OCI-LY1 (cell line): ENCODE data around the gene REEP6.

ENCODE experiments used
- H2AFZ ChIP-seq: fragments of 200-600 bp; sonication (generic), shearing (Covaris generic); 2 replicates; pipeline ENCODE4 v1.6.0; 2014; ENCODE audit warnings: antibody characterized with exemption, mild to moderate bottlenecking, low read length
- H3F3A ChIP-seq: fragments of 200-600 bp; sonication (generic), shearing (Covaris generic); 2 replicates; pipeline ENCODE4 v1.6.0; 2014; ENCODE audit warnings: mild to moderate bottlenecking, antibody characterized with exemption, low read length, moderate library complexity; ENCODE audit not compliant: insufficient read depth
- H3K27ac ChIP-seq: fragments of 200-600 bp; sonication (generic); 2 replicates; pipeline ENCODE4 v1.5.1; 2014; ENCODE audit warnings: low read length, mixed run types, mild to moderate bottlenecking, low read depth; ENCODE audit not compliant: poor library complexity, severe bottlenecking
- H3K27me3 ChIP-seq: fragments of 200-600 bp; sonication (generic); 2 replicates; pipeline ENCODE4 v1.6.0; 2014; ENCODE audit warnings: antibody characterized with exemption, mild to moderate bottlenecking, low read length, moderate library complexity; ENCODE audit not compliant: insufficient read depth
- H3K36me3 ChIP-seq: fragments of 200-600 bp; sonication (generic); 2 replicates; pipeline ENCODE4 v1.6.1; 2014; ENCODE audit warnings: mild to moderate bottlenecking, antibody characterized with exemption, low read length, moderate library complexity, mixed read lengths; ENCODE audit not compliant: insufficient read depth
- H3K4me1 ChIP-seq: fragments of 200-600 bp; sonication (generic); 2 replicates; pipeline ENCODE4 v1.5.1; 2014; ENCODE audit warnings: mild to moderate bottlenecking, low read length, moderate library complexity; ENCODE audit not compliant: insufficient read depth, severe bottlenecking
- H3K4me2 ChIP-seq: fragments of 200-600 bp; sonication (generic), shearing (Covaris generic); 2 replicates; pipeline ENCODE4 v1.6.1; 2014; ENCODE audit warnings: low read length
- H3K4me3 ChIP-seq: fragments of 200-600 bp; sonication (generic); 2 replicates; pipeline ENCODE4 v1.5.1; 2014; ENCODE audit warnings: low read length, low read depth, mild to moderate bottlenecking, mixed read lengths; ENCODE audit not compliant: poor library complexity, severe bottlenecking
- H3K79me2 ChIP-seq: fragments of 200-600 bp; shearing (Covaris generic); 2 replicates; pipeline ENCODE4 v1.6.1; 2016; ENCODE audit warnings: mixed run types, low read length, mixed read lengths; ENCODE audit not compliant: insufficient read depth
- H3K9ac ChIP-seq: fragments of 200-600 bp; sonication (generic), shearing (Covaris generic); 2 replicates; pipeline ENCODE4 v1.6.1; 2014; ENCODE audit warnings: mild to moderate bottlenecking, low read length, mixed read lengths
- H3K9me2 ChIP-seq: fragments of 200-600 bp; sonication (generic), shearing (Covaris generic); 2 replicates; pipeline ENCODE4 v1.6.1; 2014; ENCODE audit warnings: low read depth, mild to moderate bottlenecking, low read length, mixed read lengths
- H3K9me3 ChIP-seq: fragments of 200-600 bp; shearing (Covaris generic); 2 replicates; pipeline ENCODE4 v1.6.1; 2014; ENCODE audit warnings: low read length, mixed read lengths
- H4K20me1 ChIP-seq: fragments of 200-600 bp; sonication (generic), shearing (Covaris generic); 2 replicates; pipeline ENCODE4 v1.6.0; 2016; ENCODE audit warnings: mild to moderate bottlenecking, low read length; ENCODE audit not compliant: insufficient read depth
- EZH2 ChIP-seq: fragments of 200-600 bp; sonication (generic), shearing (Covaris generic); IDR thresholded peaks from 2 replicates; pipeline ENCODE4 v1.8.0; 2017; ENCODE audit warnings: borderline replicate concordance, mixed run types, mild to moderate bottlenecking, antibody characterized with exemption, low read length, moderate library complexity, mixed read lengths
- TF ChIP-seq, protein P1 (sequence below): fragments of 200-600 bp; sonication (generic), shearing (Covaris generic); IDR thresholded peaks from 2 replicates; pipeline ENCODE4 v1.5.1; 2017; ENCODE audit warnings: mild to moderate bottlenecking, antibody characterized with exemption, low read length, moderate library complexity, mixed read lengths

Gene REEP6

DNA sequence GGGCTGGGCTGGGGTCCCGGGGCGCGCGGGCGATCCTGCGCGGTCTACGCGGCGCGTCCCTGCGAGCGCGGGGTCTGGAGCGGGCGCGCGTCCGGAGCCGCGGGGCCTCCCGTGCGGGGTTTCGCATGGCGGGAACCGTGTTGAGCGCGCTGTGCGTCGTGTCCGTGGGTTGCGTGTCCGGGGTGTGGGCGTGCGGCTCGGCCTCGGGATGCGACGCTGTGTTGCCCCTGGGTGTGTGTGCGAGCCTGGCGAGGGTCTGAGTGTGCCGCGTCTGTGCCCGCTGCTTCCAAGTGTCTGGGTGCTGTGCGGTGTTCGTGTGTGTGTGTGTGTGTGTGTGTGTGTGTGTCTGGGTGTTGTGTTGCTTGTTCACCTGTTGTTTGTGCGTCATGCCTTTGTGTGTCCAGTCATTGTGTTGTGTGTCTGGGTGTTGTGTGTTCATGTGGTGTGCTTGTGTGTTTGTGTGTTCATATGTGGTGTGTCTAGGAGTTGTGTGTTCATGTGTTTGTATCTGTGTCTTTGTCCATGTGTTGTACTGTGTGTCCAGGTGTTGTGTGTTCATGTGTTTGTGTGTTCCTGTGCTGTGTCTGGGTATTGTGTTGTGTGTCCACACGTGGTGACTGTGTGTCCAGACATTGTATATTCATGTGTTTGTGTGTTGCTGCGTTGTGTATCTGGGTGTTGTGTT, 33.4 kb downstream of the REEP6 start:
- Histone ChIP-seq H3K9me3 (no peaks in the 10 kb centered on the region), H3K4me1 (no peaks in the 10 kb centered on the region), H3F3A (no peaks in the 10 kb centered on the region), H4K20me1 (no peaks in the 10 kb centered on the region), H3K27ac (no peak overlapping the region), H3K4me2 (no peak overlapping the region), H3K27me3 (no peaks in the 10 kb centered on the region; the same call in 1 of the 2 replicates), H3K9me2 (no peaks in the 10 kb centered on the region), H3K36me3 (no peaks in the 10 kb centered on the region), H3K4me3 (no peak overlapping the region), H2AFZ (no peak overlapping the region), H3K79me2 (no peaks in the 10 kb centered on the region), H3K9ac (no peak overlapping the region)
- TF ChIP-seq, protein P1, sequence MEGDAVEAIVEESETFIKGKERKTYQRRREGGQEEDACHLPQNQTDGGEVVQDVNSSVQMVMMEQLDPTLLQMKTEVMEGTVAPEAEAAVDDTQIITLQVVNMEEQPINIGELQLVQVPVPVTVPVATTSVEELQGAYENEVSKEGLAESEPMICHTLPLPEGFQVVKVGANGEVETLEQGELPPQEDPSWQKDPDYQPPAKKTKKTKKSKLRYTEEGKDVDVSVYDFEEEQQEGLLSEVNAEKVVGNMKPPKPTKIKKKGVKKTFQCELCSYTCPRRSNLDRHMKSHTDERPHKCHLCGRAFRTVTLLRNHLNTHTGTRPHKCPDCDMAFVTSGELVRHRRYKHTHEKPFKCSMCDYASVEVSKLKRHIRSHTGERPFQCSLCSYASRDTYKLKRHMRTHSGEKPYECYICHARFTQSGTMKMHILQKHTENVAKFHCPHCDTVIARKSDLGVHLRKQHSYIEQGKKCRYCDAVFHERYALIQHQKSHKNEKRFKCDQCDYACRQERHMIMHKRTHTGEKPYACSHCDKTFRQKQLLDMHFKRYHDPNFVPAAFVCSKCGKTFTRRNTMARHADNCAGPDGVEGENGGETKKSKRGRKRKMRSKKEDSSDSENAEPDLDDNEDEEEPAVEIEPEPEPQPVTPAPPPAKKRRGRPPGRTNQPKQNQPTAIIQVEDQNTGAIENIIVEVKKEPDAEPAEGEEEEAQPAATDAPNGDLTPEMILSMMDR, result no peak
- no peak for TF ChIP-seq EZH2

DNA sequence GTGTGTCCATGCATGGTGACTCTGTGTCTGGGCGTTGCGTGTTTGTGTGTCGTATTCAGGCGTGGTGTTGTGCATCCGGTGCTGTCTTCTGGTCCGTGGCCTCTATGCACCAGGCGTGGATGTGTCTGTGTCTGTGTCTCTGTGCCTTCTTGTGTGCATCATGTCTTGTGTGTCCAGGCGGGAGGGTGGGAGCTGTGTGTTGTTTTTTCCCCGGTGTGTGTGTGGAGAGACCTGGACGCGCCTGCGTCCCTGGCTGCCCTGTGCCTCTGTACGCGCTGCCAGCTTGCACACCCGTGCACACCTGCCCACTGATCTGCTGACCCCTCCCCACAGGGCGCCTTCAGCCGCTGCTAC, 34.0 kb downstream of the REEP6 start:
- Histone ChIP-seq H3K4me3 (no peak overlapping the region), H3K9me2 (no peaks in the 10 kb centered on the region), H3K9me3 (no peaks in the 10 kb centered on the region), H3K27me3 (peaks cover 3% of the 10 kb centered on the region; the same call in 1 of the 2 replicates), H3K9ac (no peak overlapping the region), H3K4me2 (no peak overlapping the region), H3K36me3 (no peaks in the 10 kb centered on the region), H3K27ac (no peak overlapping the region), H4K20me1 (no peaks in the 10 kb centered on the region), H3K79me2 (no peaks in the 10 kb centered on the region), H3F3A (no peaks in the 10 kb centered on the region), H2AFZ (no peak overlapping the region), H3K4me1 (no peaks in the 10 kb centered on the region)
- TF ChIP-seq EZH2, result no peak
- TF ChIP-seq, protein P1, result no peak

DNA sequence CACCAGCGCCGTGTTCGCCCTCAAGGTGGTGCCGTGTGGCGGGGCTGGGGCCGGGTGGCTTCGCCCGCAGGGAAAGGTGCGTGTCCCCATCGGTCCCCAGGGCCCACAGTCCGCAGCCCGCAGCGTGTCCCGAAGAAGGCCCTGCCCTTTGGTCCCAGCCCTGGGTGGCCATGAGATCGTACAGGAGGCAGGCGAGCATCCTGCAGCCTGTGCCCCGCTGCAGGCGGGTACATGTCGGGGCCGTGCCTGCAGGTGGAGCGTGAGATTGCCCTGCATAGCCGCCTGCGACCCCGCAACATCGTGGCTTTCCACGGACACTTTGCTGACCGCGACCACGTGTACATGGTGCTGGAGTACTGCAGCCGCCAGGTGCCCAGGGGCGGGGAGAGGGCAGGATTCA, 34.4 kb downstream of the REEP6 start:
- TF ChIP-seq, protein P1, result no peak
- TF ChIP-seq EZH2, result no peak
- no peaks in the 10 kb centered on the region for H3K79me2 ChIP-seq
- no peak overlapping the region for H3K4me2 ChIP-seq
- H3K4me1 ChIP-seq, result no peaks in the 10 kb centered on the region
- no peak overlapping the region for H3K4me3 ChIP-seq
- no peaks in the 10 kb centered on the region for H3K36me3 ChIP-seq
- no peak overlapping the region for H2AFZ ChIP-seq
- no peaks in the 10 kb centered on the region for H3K9me3 ChIP-seq
- H3F3A ChIP-seq, result no peaks in the 10 kb centered on the region
- no peak overlapping the region for H3K27ac ChIP-seq
- H3K9me2 ChIP-seq, result no peaks in the 10 kb centered on the region
- no peak overlapping the region for H3K9ac ChIP-seq
- H4K20me1 ChIP-seq, result no peaks in the 10 kb centered on the region
- H3K27me3 ChIP-seq, result peaks cover 6% of the 10 kb centered on the region; the same call in 1 of the 2 replicates
